ENCODE data around the gene B3GALT5.

Gene B3GALT5

GRCh38 chr21:39660191-39660980 is 47.6 kb downstream of the B3GALT5 start:
- TF ChIP-seq CTCF (IDR thresholded peaks at IDR 0.05; ENCODE audit: borderline replicate concordance, insufficient read depth, low read depth, low read length): no peak
- no peak overlapping the region for H3K4me3 ChIP-seq (ENCODE audit: low read depth, low read length)

DNA sequence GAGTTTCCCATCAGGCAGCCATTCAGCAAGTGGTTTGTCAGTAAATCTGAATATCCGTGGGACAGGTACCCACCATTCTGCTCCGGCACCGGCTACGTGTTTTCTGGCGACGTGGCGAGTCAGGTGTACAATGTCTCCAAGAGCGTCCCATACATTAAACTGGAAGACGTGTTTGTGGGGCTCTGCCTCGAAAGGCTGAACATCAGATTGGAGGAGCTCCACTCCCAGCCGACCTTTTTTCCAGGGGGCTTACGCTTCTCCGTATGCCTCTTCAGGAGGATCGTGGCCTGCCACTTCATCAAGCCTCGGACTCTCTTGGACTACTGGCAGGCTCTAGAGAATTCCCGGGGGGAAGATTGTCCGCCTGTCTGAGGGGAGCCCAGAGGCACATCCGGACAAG is 48.4 kb downstream of the B3GALT5 start:
- H3K4me3 ChIP-seq (ENCODE audit: low read depth, low read length): no peak overlapping the region
- no peak for TF ChIP-seq CTCF (IDR thresholded peaks at IDR 0.05; ENCODE audit: borderline replicate concordance, insufficient read depth, low read depth, low read length)

- H3K4me3 ChIP-seq (ENCODE audit: low read depth, low read length): no peak overlapping the region
- TF ChIP-seq CTCF (IDR thresholded peaks at IDR 0.05; ENCODE audit: borderline replicate concordance, insufficient read depth, low read depth, low read length): no peak
Measured at GRCh38 chr21:39661740-39662139, 49.0 kb downstream of the B3GALT5 start.

DNA sequence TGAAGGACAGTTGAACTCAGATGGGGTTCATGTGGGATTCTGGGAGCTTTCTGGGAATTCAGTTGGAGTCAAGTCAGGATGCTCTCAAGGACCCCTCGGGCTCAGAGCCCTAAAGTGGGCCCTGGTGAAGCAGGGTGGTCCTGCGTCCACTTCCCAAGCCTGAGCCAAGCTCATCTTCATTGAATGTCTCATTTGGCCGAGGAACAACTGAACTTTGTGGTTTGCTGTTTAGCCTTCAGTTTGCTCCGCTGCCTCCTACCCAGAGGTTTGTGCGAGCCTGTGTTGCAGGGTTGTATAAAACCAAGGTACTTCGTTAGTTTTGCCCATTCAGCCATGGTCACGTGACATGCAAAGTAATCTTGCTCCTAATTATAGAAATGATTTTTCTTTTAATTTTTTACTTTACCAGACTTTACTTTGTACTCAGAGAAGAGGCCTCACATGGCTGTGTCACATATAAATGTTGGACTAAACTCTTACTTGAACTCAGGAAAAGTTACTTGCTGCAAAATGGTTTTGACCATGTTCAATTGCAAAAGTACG is 49.7 kb downstream of the B3GALT5 start:
- H3K4me3 ChIP-seq (ENCODE audit: low read depth, low read length): no peak overlapping the region
- no peak for TF ChIP-seq CTCF (IDR thresholded peaks at IDR 0.05; ENCODE audit: borderline replicate concordance, insufficient read depth, low read depth, low read length)

- H3K4me3 ChIP-seq (ENCODE audit: low read depth, low read length): no peak overlapping the region
- TF ChIP-seq CTCF (IDR thresholded peaks at IDR 0.05; ENCODE audit: borderline replicate concordance, insufficient read depth, low read depth, low read length): no peak
Measured at GRCh38 chr21:39663066-39663465, 50.3 kb downstream of the B3GALT5 start.

DNA sequence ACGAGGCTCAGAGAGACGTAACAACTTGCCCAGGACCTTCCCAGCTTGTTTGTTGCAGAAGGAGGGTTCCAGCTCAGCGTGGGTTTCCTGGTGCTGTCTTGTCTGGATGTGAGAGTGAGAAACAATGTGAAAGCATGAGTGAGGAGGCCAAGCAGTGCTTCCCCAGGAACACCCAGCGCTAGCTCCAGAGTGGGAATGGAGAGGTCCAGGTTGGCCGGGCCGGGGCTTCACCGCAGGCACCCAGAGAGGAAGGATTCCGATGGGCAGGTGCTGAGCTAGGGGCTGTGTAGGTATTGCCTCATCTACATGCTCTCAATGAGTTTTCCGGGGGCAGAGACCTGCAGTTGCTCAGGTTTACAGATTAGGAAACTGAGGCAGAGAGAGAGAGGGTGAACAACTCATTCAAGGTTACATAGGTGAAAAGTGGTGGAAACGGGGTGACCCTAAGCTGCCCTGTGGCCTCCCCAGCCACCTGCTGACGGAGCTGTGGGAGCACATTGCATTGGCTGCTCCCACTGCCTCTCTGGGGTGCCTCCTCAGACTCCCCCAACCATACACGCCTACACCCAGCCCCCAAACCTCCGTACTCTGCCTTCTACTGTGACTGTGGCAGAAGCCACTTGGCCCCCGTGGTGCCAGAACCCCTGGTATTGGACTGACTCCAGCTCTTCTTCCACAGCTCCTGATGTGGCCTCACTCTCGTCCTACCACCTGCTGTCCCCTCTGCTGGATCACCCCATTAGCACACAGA is 51.2 kb downstream of the B3GALT5 start:
- no peak overlapping the region for H3K4me3 ChIP-seq (ENCODE audit: low read depth, low read length)
- TF ChIP-seq CTCF (IDR thresholded peaks at IDR 0.05; ENCODE audit: borderline replicate concordance, insufficient read depth, low read depth, low read length): no peak

All from GM12875 (cell line).